Stimulated activated CD4-positive, alpha-beta T cell treated with anti-CD3 and anti-CD28 coated beads, Interleukin-15, amount 100 ng/mL, for 48 hours (primary cell): ENCODE measurements around the gene C2CD2.

Experiments
- DNase-seq, 2 donors: peaks; one replicate each; pipeline ENCODE4 v3.0.0-alpha.2; 2020; ENCODE audit warnings: low read depth in 2 of 2

C2CD2 gene

GRCh38 chr21:41847066-41847804 lies 106.6 kb downstream of the C2CD2 start:
- DNase-seq = no peak

- no peak for DNase-seq
Observed at GRCh38 chr21:41846536-41846935, 107.3 kb downstream of the C2CD2 start.

- DNase-seq = no peak
Observed at GRCh38 chr21:41846033-41846317, 107.8 kb downstream of the C2CD2 start.

- DNase-seq = no peak
Observed at GRCh38 chr21:41845310-41846032, 108.3 kb downstream of the C2CD2 start.

- no peak for DNase-seq
Observed at GRCh38 chr21:41843584-41843983, 110.2 kb downstream of the C2CD2 start.

- no peak for DNase-seq
Observed at GRCh38 chr21:41840880-41841279, 112.9 kb downstream of the C2CD2 start.

GRCh38 chr21:41839387-41840000 lies 114.3 kb downstream of the C2CD2 start:
- no peak for DNase-seq

- DNase-seq = no peak
Observed at GRCh38 chr21:41837756-41838297, 116.0 kb downstream of the C2CD2 start.

GRCh38 chr21:41836166-41837015 lies 117.4 kb downstream of the C2CD2 start:
- no peak for DNase-seq

- no peak for DNase-seq
Observed at GRCh38 chr21:41835711-41836154, 118.1 kb downstream of the C2CD2 start.
